GM12878 (cell line): Measurements from ENCODE around the gene TBX4. TPM values are rescaled to one million over a fixed set of nuclear protein-coding genes. Genes with fewer than 3 reads are reported as not detected.

Source experiments
- ATAC-seq: fragments of 200-7000 bp; cut with Tn5 transposase; 3 replicates; pipeline ENCODE4 v1.9.1; 2020; ENCODE audit warnings: mild to moderate bottlenecking, moderate library complexity
- BruUV-seq: library from RNA; stranded (reverse); fragments of 400-500 nt; replicated peaks from 2 replicates; lab custom pipeline; 2021; lab: Mats Ljungman, UMichigan
- CTCF ChIA-PET: fragments of 300-600 bp; sonication (Branson Sonifier 250); formaldehyde crosslinking; extraction: SDS; loops from one replicate; lab custom pipeline; 2021; ENCODE audit warnings: inconsistent platforms; lab: Yijun Ruan, JAX
- POLR2A ChIA-PET: fragments of 350-600 bp; formaldehyde crosslinking; extraction: SDS; loops from one replicate; lab custom pipeline; 2021; ENCODE audit warnings: inconsistent platforms; lab: Charles Lee
- RAD21 ChIA-PET: fragments of 300-600 bp; sonication (Branson Sonifier 250); formaldehyde crosslinking; loops from one replicate; lab custom pipeline; 2023; ENCODE audit warnings: antibody characterized with exemption; ENCODE audit not compliant: unreplicated experiment; lab: Charles Lee
- SMC1A ChIA-PET: fragments of 300-600 bp; sonication (Branson Sonifier 250); formaldehyde crosslinking; loops from one replicate; lab custom pipeline; 2023; ENCODE audit not compliant: unreplicated experiment, uncharacterized antibody; lab: Charles Lee
- DNase-seq: peaks from one replicate; pipeline ENCODE4 v3.0.0-alpha.2; 2011; ENCODE audit warnings: low read depth, low spot score
- FAIRE-seq: peaks from 3 replicates; lab custom pipeline; 2011; peaks lifted over from hg19 to GRCh38; lab: Jason Lieb, UNC
- H2AFZ ChIP-seq: 2 replicates; pipeline ENCODE4 v1.6.0; 2011; ENCODE audit warnings: low read depth, low read length, control low read depth; ENCODE audit not compliant: control insufficient read depth
- H3K27ac ChIP-seq: 2 replicates; pipeline ENCODE4 v1.5.1; 2011; ENCODE audit warnings: control low read depth; ENCODE audit not compliant: control insufficient read depth, insufficient read depth
- H3K27me3 ChIP-seq, 2 experiments: replicated peaks in 1 of 2; 2 replicates each; pipeline versions ENCODE4 v1.6.0 to v1.6.1; 2011; ENCODE audit warnings: low read length in 1 of 2; ENCODE audit not compliant: control insufficient read depth in 2 of 2, insufficient read depth in 2 of 2
- H3K36me3 ChIP-seq, 2 experiments: 2 replicates each; pipeline ENCODE4 v1.5.1; 2011; ENCODE audit warnings: low read length in 1 of 2; ENCODE audit not compliant: control insufficient read depth in 2 of 2, insufficient read depth in 2 of 2
- H3K4me1 ChIP-seq: 2 replicates; pipeline ENCODE4 v1.6.1; 2011; ENCODE audit warnings: mild to moderate bottlenecking, low read length, moderate library complexity, mixed read lengths; ENCODE audit not compliant: control insufficient read depth, insufficient read depth
- H3K4me2 ChIP-seq: 2 replicates; pipeline ENCODE4 v1.6.0; 2011; ENCODE audit warnings: control low read depth; ENCODE audit not compliant: control insufficient read depth, insufficient read depth
- H3K4me3 ChIP-seq: fragments of 200-600 bp; sonication (generic); 2 replicates; pipeline ENCODE4 v1.5.1; 2016
- H3K79me2 ChIP-seq: 2 replicates; pipeline ENCODE4 v1.6.0; 2011; ENCODE audit warnings: low read length; ENCODE audit not compliant: control insufficient read depth, insufficient read depth
- H3K9ac ChIP-seq: 2 replicates; pipeline ENCODE4 v1.8.0; 2011; ENCODE audit warnings: low read length, control low read depth, mixed read lengths; ENCODE audit not compliant: control insufficient read depth, insufficient read depth
- H3K9me3 ChIP-seq: replicated peaks from 3 replicates; pipeline ENCODE4 v1.5.1; 2011; ENCODE audit warnings: mild to moderate bottlenecking, low read length; ENCODE audit not compliant: control insufficient read depth, insufficient read depth
- H4K20me1 ChIP-seq: 2 replicates; pipeline ENCODE4 v1.6.0; 2011; ENCODE audit not compliant: control insufficient read depth, insufficient read depth
- ASH2L ChIP-seq: fragments of 300-600, 200-600 bp; sonication (generic); IDR thresholded peaks from 2 replicates; pipeline ENCODE4 v1.6.1; 2017; ENCODE audit warnings: low read depth, mild to moderate bottlenecking, borderline replicate concordance
- CREB1 ChIP-seq: IDR thresholded peaks from 2 replicates; pipeline ENCODE4 v1.6.1; 2012; ENCODE audit warnings: low read depth, mild to moderate bottlenecking, inconsistent platforms
- CREM ChIP-seq: IDR thresholded peaks from 2 replicates; pipeline ENCODE4 v1.6.1; 2014; ENCODE audit warnings: antibody characterized with exemption, low read depth
- JUND ChIP-seq: IDR thresholded peaks from 2 replicates; pipeline ENCODE4 v1.6.1; 2012; ENCODE audit warnings: low read depth, mild to moderate bottlenecking, low read length, improper control_type of control experiment, moderate library complexity
- MTA2 ChIP-seq: fragments of 450-650 bp; IDR thresholded peaks from 2 replicates; pipeline ENCODE4 v1.6.1; 2016; ENCODE audit warnings: low read depth, mild to moderate bottlenecking, moderate library complexity
- MTA3 ChIP-seq: IDR thresholded peaks from 2 replicates; pipeline ENCODE4 v1.6.1; 2012; ENCODE audit warnings: low read length, inconsistent platforms, borderline replicate concordance
- NFIC ChIP-seq: IDR thresholded peaks from 2 replicates; pipeline ENCODE4 v1.6.1; 2012; ENCODE audit warnings: low read depth, mild to moderate bottlenecking, inconsistent platforms, low read length, moderate library complexity
- PAX8 ChIP-seq: fragments of 450-650 bp; IDR thresholded peaks from 2 replicates; pipeline ENCODE4 v1.6.1; 2017; ENCODE audit warnings: mild to moderate bottlenecking, moderate library complexity
- POLR2A ChIP-seq: IDR thresholded peaks from 2 replicates; pipeline ENCODE4 v1.6.1; 2011; ENCODE audit warnings: low read depth, mild to moderate bottlenecking, low read length
- POU2F2 ChIP-seq: IDR thresholded peaks from 3 replicates; pipeline ENCODE4 v1.6.1; 2011; ENCODE audit warnings: low read depth, mild to moderate bottlenecking, low read length, borderline replicate concordance
- SPI1 ChIP-seq: IDR thresholded peaks from 2 replicates; pipeline ENCODE4 v1.6.1; 2011; ENCODE audit warnings: low read depth, mild to moderate bottlenecking, low read length, moderate library complexity, borderline replicate concordance; ENCODE audit not compliant: insufficient read depth
- SREBF2 ChIP-seq: IDR thresholded peaks from 2 replicates; pipeline ENCODE4 v1.6.1; 2012; ENCODE audit warnings: mild to moderate bottlenecking, low read length
- ZNF24 ChIP-seq: fragments of 450-650 bp; IDR thresholded peaks from 2 replicates; pipeline ENCODE4 v1.6.1; 2017; ENCODE audit warnings: antibody characterized with exemption, mild to moderate bottlenecking
- ZSCAN29 ChIP-seq: fragments of 450-650 bp; IDR thresholded peaks from 2 replicates; pipeline ENCODE4 v1.6.1; 2017; ENCODE audit warnings: mild to moderate bottlenecking, moderate library complexity
- WGBS: methylation state at CpG from one replicate; pipeline ENCODE4 v1.1.6; 2016; ENCODE audit warnings: low lambda C conversion rate; ENCODE audit not compliant: insufficient replicate concordance, insufficient coverage; ENCODE audit errors: missing lambda C conversion rate; 5-methylcytosine and 5-hydroxymethylcytosine counted together
- in situ Hi-C: fragments of 300-500 bp; cut with MboI; formaldehyde crosslinking; loops from 9 replicates; pipeline ENCODE4 v1.14.3; 2018; ENCODE audit warnings: mixed read lengths
- intact Hi-C: fragments of 100-400 bp; cut with micrococcal nuclease; formaldehyde crosslinking; loops from one replicate; pipeline ENCODE4 v1.14.2; 2022; ENCODE audit not compliant: unreplicated experiment
- polyA plus RNA-seq, 11 experiments: library from polyadenylated mRNA; depleted of rRNA in 4 of 11; unstranded in 6 of 11; stranded (reverse) in 5 of 11; fragments of >200 nt; fragmentation: Nextera tagmentation in 4 of 11; fragmentation: Illumina TruSeq in 1 of 11; extraction: Ambion mirVana in 4 of 11; extraction: Trizol in 1 of 11; gene quantifications; 1 replicate in 1 of 11; 2 replicates in 10 of 11; pipeline versions ENCODE4 v1.2.1 to v1.2.3, GENCODE V29; 2011 to 2016; ENCODE audit warnings: inconsistent platforms in 2 of 11, missing spikeins in 2 of 11, low read depth in 1 of 11
- total RNA-seq, 4 experiments: library from RNA; depleted of rRNA in 3 of 4; stranded (reverse); fragments of >200 nt in 3 of 4; fragmentation: Illumina TruSeq in 1 of 4; extraction: Trizol in 1 of 4; gene quantifications; 2 replicates each; pipeline versions ENCODE4 v1.2.1 to v1.2.3, GENCODE V29; 2013 to 2021
- TF ChIP-seq, protein P1 (sequence below): fragments of 450-650 bp; formaldehyde crosslinking; IDR thresholded peaks from 2 replicates; pipeline ENCODE4 v1.5.0; 2022; ENCODE audit warnings: mild to moderate bottlenecking, missing genetic modification characterization
- TF ChIP-seq, protein P2 (sequence below): IDR thresholded peaks from 2 replicates; pipeline ENCODE4 v1.6.1; 2011; ENCODE audit warnings: low read depth, low read length, improper control_type of control experiment, borderline replicate concordance
- TF ChIP-seq, protein P3 (sequence below): fragments of 450-650 bp; formaldehyde crosslinking; IDR thresholded peaks from 2 replicates; pipeline ENCODE4 v1.4.0; 2022; ENCODE audit warnings: mild to moderate bottlenecking, moderate library complexity

TBX4 gene
- total and polyA plus RNA-seq, 10 of the 15 experiments (the other 5 are each of a cell fraction or from before 2014, with no cell fraction given): 0.01 TPM; not detected in 9

DNA sequence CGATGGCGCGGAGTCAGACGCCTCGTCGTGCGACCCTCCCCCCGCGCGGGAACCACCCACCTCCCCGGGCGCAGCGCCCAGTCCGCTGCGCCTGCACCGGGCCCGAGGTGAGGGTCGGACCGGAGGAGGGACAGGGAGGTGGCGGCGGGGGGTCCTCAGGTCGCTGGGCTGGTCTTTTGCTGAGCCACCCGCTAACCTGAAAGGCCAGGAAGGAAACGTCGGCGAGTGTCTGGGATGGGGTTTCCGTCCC is 47.6 kb upstream of the TBX4 start (continued):
- TF ChIP-seq, protein P1, sequence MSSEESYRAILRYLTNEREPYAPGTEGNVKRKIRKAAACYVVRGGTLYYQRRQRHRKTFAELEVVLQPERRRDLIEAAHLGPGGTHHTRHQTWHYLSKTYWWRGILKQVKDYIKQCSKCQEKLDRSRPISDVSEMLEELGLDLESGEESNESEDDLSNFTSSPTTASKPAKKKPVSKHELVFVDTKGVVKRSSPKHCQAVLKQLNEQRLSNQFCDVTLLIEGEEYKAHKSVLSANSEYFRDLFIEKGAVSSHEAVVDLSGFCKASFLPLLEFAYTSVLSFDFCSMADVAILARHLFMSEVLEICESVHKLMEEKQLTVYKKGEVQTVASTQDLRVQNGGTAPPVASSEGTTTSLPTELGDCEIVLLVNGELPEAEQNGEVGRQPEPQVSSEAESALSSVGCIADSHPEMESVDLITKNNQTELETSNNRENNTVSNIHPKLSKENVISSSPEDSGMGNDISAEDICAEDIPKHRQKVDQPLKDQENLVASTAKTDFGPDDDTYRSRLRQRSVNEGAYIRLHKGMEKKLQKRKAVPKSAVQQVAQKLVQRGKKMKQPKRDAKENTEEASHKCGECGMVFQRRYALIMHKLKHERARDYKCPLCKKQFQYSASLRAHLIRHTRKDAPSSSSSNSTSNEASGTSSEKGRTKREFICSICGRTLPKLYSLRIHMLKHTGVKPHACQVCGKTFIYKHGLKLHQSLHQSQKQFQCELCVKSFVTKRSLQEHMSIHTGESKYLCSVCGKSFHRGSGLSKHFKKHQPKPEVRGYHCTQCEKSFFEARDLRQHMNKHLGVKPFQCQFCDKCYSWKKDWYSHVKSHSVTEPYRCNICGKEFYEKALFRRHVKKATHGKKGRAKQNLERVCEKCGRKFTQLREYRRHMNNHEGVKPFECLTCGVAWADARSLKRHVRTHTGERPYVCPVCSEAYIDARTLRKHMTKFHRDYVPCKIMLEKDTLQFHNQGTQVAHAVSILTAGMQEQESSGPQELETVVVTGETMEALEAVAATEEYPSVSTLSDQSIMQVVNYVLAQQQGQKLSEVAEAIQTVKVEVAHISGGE (CRISPR knock-in tag): no peak
- TF ChIP-seq POU2F2: no peak
- TF ChIP-seq ZNF24: no peak
- TF ChIP-seq MTA2: no peak

DNA sequence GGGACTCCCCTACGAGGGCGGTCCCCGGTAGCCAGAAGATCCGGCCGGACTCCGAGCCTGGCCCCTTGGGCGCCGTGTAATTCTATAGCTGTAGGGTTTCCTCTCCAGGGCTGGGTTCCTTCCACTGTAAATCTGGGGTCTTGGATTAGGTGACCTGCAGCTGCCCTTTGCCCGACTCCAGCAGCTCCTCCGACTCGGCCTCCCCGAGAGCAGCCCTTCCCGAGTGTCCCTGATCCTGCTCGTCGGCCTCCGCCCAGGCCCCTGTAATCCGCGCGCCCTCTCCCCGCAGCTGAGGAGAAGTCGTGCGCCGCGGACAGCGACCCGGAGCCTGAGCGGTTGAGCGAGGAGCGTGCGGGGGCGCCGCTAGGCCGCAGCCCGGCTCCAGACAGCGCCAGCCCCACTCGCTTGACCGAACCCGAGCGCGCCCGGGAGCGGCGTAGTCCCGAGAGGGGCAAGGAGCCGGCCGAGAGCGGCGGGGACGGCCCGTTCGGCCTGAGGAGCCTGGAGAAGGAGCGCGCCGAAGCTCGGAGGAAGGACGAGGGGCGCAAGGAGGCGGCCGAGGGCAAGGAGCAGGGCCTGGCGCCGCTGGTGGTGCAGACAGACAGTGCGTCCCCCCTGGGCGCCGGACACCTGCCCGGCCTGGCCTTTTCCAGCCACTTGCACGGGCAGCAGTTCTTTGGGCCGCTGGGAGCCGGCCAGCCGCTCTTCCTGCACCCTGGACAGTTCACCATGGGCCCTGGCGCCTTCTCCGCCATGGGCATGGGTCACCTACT is 47.1 kb upstream of the TBX4 start:
- no peak for DNase-seq
- in situ Hi-C loops: no loop called here
- H3K9me3 ChIP-seq: no peaks in the 10 kb centered on the region
- H3K36me3 ChIP-seq: no peaks in the 10 kb centered on the region
- CTCF ChIA-PET: no interaction called here
- H3K9ac ChIP-seq: no peak overlapping the region
- FAIRE-seq: no peak
- no TSS peak for BruUV-seq
- ATAC-seq: no peak
- no peaks in the 10 kb centered on the region for H4K20me1 ChIP-seq
- peaks cover 41 to 48% of the 10 kb centered on the region in 2 experiments for H3K27me3 ChIP-seq
- WGBS: 10% methylated on average over 68 of the region's 71 CpGs
- H2AFZ ChIP-seq: no peak overlapping the region
- H3K4me2 ChIP-seq: no peak overlapping the region
- RAD21 ChIA-PET: no interaction called here
- no peak overlapping the region for H3K27ac ChIP-seq
- no peaks in the 10 kb centered on the region for H3K79me2 ChIP-seq
- H3K4me3 ChIP-seq: no peak overlapping the region
- intact Hi-C loops: no loop called here
- POLR2A ChIA-PET: no interaction called here
- SMC1A ChIA-PET: no interaction called here
- no peaks in the 10 kb centered on the region for H3K4me1 ChIP-seq
- TF ChIP-seq CREB1 (no peak), JUND (no peak), ASH2L (no peak), NFIC (no peak), ZSCAN29 (no peak), PAX8 (no peak), SPI1 (no peak), MTA3 (no peak), POLR2A (no peak), SREBF2 (no peak), CREM (no peak)
- TF ChIP-seq, protein P2, sequence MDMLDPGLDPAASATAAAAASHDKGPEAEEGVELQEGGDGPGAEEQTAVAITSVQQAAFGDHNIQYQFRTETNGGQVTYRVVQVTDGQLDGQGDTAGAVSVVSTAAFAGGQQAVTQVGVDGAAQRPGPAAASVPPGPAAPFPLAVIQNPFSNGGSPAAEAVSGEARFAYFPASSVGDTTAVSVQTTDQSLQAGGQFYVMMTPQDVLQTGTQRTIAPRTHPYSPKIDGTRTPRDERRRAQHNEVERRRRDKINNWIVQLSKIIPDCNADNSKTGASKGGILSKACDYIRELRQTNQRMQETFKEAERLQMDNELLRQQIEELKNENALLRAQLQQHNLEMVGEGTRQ: no peak
- TF ChIP-seq, protein P3, sequence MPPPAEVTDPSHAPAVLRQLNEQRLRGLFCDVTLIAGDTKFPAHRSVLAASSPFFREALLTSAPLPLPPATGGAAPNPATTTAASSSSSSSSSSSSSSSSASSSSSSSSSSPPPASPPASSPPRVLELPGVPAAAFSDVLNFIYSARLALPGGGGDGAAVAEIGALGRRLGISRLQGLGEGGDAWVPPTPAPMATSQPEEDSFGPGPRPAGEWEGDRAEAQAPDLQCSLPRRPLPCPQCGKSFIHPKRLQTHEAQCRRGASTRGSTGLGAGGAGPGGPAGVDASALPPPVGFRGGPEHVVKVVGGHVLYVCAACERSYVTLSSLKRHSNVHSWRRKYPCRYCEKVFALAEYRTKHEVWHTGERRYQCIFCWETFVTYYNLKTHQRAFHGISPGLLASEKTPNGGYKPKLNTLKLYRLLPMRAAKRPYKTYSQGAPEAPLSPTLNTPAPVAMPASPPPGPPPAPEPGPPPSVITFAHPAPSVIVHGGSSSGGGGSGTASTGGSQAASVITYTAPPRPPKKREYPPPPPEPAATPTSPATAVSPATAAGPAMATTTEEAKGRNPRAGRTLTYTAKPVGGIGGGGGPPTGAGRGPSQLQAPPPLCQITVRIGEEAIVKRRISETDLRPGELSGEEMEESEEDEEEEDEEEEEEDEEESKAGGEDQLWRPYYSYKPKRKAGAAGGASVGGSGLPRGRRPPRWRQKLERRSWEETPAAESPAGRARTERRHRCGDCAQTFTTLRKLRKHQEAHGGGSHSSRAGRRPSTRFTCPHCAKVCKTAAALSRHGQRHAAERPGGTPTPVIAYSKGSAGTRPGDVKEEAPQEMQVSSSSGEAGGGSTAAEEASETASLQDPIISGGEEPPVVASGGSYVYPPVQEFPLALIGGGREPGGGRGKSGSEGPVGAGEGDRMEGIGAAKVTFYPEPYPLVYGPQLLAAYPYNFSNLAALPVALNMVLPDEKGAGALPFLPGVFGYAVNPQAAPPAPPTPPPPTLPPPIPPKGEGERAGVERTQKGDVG (CRISPR knock-in tag): no peak
